HEK293 (cell line): ENCODE measurements around the gene ZBED1.
A peak's percentile ranks its signal among the peaks of the same experiment; 100 is the strongest.
"Not testable (repeated sequence)": the region's sequence is repeated elsewhere in the genome, so short reads cannot be mapped to it uniquely, and the experiment has no call there.

ENCODE experiments used
- CTCF ChIA-PET: fragments of 350-600 bp; formaldehyde crosslinking; extraction: SDS; loops from one replicate; lab custom pipeline; 2021; ENCODE audit warnings: antibody characterized with exemption; lab: Yijun Ruan, JAX
- POLR2A ChIA-PET: fragments of 300-600 bp; formaldehyde crosslinking; extraction: SDS; loops from one replicate; lab custom pipeline; 2020; ENCODE audit warnings: antibody characterized with exemption, inconsistent platforms; lab: Yijun Ruan, JAX
- H3K27ac ChIP-seq: fragments of 200-500 bp; sonication (Bioruptor generic); 2 replicates; pipeline ENCODE4 v1.5.1; 2014; ENCODE audit warnings: low read depth, low read length, control low read depth, inconsistent platforms; ENCODE audit errors: extremely low read depth
- H3K36me3 ChIP-seq, 2 experiments: fragments of 200-500 bp in 1 of 2; sonication (Bioruptor generic) in 1 of 2; 1 replicate in 1 of 2; 2 replicates in 1 of 2; pipeline ENCODE4 v1.5.1; 2014 to 2017; ENCODE audit warnings: inconsistent platforms in 2 of 2, low read length in 2 of 2; ENCODE audit not compliant: control insufficient read depth in 2 of 2, insufficient read depth in 1 of 2
- H3K4me1 ChIP-seq: fragments of 200-500 bp; sonication (Bioruptor generic); 2 replicates; pipeline ENCODE4 v1.5.1; 2014; ENCODE audit warnings: mild to moderate bottlenecking, low read length, inconsistent platforms; ENCODE audit not compliant: control insufficient read depth, insufficient read depth
- H3K4me3 ChIP-seq: 2 replicates; pipeline ENCODE4 v1.5.1; 2011; ENCODE audit warnings: low read depth, mild to moderate bottlenecking, control low read depth, low read length, moderate library complexity
- H3K9me3 ChIP-seq: fragments of 200-500 bp; sonication (Bioruptor generic); 2 replicates; pipeline ENCODE4 v1.5.1; 2014; ENCODE audit warnings: low read depth, low read length, inconsistent platforms; ENCODE audit not compliant: control insufficient read depth, insufficient read depth
- EGR2 ChIP-seq: fragments of 450-650 bp; formaldehyde crosslinking; IDR thresholded peaks from 2 replicates; pipeline ENCODE4 v1.5.1; 2016; ENCODE audit warnings: low read depth, missing biosample characterization, missing genetic modification characterization
- KLF7 ChIP-seq: fragments of 450-650 bp; formaldehyde crosslinking; IDR thresholded peaks from 2 replicates; pipeline ENCODE4 v1.5.1; 2016; ENCODE audit warnings: missing biosample characterization, missing genetic modification characterization, borderline replicate concordance
- ZFHX2 ChIP-seq: fragments of 450-650 bp; formaldehyde crosslinking; conservative IDR thresholded peaks from 2 replicates; pipeline ENCODE4 v1.5.1; 2016; ENCODE audit warnings: missing biosample characterization, missing genetic modification characterization
- ZNF146 ChIP-seq: fragments of 450-650 bp; formaldehyde crosslinking; IDR thresholded peaks from 2 replicates; pipeline ENCODE4 v1.5.1; 2016; ENCODE audit warnings: missing biosample characterization, missing genetic modification characterization
- ZNF580 ChIP-seq: fragments of 450-650 bp; formaldehyde crosslinking; IDR thresholded peaks from 2 replicates; pipeline ENCODE4 v1.5.1; 2016; ENCODE audit warnings: missing biosample characterization, missing genetic modification characterization
- ZSCAN23 ChIP-seq: fragments of 450-650 bp; formaldehyde crosslinking; IDR thresholded peaks from 2 replicates; pipeline ENCODE4 v1.5.1; 2016; ENCODE audit warnings: missing biosample characterization, missing genetic modification characterization
- TF ChIP-seq, protein P1 (sequence below): fragments of 450-650 bp; formaldehyde crosslinking; IDR thresholded peaks from 2 replicates; pipeline ENCODE4 v1.5.1; 2016; ENCODE audit warnings: missing biosample characterization, missing genetic modification characterization
- TF ChIP-seq, protein P2 (sequence below): fragments of 450-650 bp; IDR thresholded peaks from 2 replicates; pipeline ENCODE4 v1.5.1; 2018; ENCODE audit warnings: missing biosample characterization, missing genetic modification characterization

Gene ZBED1

DNA sequence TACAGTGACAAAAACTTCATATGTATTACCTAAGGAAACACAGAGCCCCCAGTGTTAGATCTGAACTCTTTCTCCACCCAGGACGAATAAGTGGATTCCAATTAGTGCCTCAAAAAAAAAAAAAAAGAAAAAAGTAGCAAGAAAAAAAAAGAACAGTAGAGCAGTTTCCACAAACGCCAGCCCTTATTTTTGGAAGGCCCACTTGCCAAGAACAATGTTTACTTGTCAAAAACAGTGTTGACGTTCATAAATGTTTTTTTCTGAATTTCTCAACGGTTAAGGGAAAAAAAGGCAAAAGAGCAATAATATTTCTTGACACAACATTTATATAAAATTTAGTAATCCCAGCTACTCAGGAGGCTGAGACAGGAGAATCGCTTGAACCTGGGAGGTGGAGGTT, 38.7 kb downstream of the ZBED1 start (continued):
- TF ChIP-seq KLF7 (tag by site-specific recombination) = no peak

GRCh38 chrX:2461711-2462016, 39.1 kb downstream of the ZBED1 start:
- H3K4me3 ChIP-seq = no peak overlapping the region
- TF ChIP-seq ZFHX2 (peak; percentile 74), ZSCAN23 (tag by site-specific recombination) (no peak), EGR2 (tag by site-specific recombination) (peak; percentile 59)
- TF ChIP-seq, all 188 proteins: peak for 2
- Histone ChIP-seq H3K36me3 (no peaks in the 10 kb centered on the region; a peak in 1 of 3 replicates), H3K4me1 (no peaks in the 10 kb centered on the region), H3K27ac (no peak overlapping the region), H3K9me3 (no peaks in the 10 kb centered on the region)
- CTCF ChIA-PET = no interaction called here
- POLR2A ChIA-PET = no interaction called here

- H3K36me3 ChIP-seq, H3K4me3 ChIP-seq, H3K9me3 ChIP-seq, POLR2A ChIA-PET, H3K27ac ChIP-seq, CTCF ChIA-PET, H3K4me1 ChIP-seq: not testable (repeated sequence)
These were observed 39.7 kb downstream of the ZBED1 start for GRCh38 chrX:2460821-2461710.

DNA sequence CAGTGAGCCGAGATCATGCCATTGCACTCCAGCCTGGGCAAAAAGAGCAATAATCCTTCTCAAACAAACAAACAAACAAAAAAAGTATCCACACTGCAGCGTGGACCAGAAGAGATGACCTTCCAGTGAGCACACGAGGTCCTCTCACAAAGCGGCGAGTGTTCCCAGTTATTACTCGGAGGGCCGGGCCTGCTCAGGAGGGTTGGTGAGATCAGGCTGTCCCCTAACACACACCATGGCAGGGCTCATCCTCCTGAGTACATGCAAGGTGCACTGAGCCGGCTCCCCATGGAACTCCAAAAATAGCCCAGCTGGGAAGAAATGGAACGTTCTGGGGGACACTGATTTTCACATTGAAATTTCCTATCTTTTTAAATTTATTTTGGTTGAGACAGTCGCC, 40.7 kb downstream of the ZBED1 start:
- H3K9me3 ChIP-seq, CTCF ChIA-PET, POLR2A ChIA-PET, H3K4me3 ChIP-seq, H3K36me3 ChIP-seq, H3K27ac ChIP-seq, H3K4me1 ChIP-seq: not testable (repeated sequence)

GRCh38 chrX:2458309-2458708, 42.5 kb downstream of the ZBED1 start:
- Histone ChIP-seq H3K27ac (no peak overlapping the region), H3K4me1 (no peaks in the 10 kb centered on the region), H3K9me3 (no peaks in the 10 kb centered on the region), H3K4me3 (no peak overlapping the region), H3K36me3 (no peaks in the 10 kb centered on the region; a peak in 1 of 3 replicates)
- CTCF ChIA-PET = no interaction called here
- POLR2A ChIA-PET = no interaction called here
- TF ChIP-seq ZNF146 = peak; percentile 98
- TF ChIP-seq, protein P1, sequence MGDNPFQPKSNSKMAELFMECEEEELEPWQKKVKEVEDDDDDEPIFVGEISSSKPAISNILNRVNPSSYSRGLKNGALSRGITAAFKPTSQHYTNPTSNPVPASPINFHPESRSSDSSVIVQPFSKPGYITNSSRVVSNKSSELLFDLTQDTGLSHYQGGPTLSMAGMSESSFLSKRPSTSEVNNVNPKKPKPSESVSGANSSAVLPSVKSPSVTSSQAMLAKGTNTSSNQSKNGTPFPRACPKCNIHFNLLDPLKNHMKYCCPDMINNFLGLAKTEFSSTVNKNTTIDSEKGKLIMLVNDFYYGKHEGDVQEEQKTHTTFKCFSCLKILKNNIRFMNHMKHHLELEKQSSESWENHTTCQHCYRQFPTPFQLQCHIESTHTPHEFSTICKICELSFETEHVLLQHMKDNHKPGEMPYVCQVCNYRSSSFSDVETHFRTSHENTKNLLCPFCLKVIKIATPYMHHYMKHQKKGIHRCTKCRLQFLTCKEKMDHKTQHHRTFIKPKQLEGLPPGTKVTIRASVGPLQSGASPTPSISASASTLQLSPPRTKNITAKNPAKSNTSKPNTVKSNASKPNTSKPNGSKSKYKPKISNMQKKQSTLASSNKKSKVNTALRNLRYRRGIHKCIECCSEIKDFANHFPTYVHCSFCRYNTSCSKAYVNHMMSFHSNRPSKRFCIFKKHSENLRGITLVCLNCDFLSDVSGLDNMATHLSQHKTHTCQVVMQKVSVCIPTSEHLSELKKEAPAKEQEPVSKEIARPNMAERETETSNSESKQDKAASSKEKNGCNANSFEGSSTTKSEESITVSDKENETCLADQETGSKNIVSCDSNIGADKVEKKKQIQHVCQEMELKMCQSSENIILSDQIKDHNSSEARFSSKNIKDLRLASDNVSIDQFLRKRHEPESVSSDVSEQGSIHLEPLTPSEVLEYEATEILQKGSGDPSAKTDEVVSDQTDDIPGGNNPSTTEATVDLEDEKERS (tag by site-specific recombination) = 0 out of 2 replicates have a peak, but pooled peaks have one; percentile 14
- peak; percentile 53; the same call in 1 of the 2 replicates for TF ChIP-seq ZNF580 (tag by site-specific recombination)
- TF ChIP-seq, protein P2, sequence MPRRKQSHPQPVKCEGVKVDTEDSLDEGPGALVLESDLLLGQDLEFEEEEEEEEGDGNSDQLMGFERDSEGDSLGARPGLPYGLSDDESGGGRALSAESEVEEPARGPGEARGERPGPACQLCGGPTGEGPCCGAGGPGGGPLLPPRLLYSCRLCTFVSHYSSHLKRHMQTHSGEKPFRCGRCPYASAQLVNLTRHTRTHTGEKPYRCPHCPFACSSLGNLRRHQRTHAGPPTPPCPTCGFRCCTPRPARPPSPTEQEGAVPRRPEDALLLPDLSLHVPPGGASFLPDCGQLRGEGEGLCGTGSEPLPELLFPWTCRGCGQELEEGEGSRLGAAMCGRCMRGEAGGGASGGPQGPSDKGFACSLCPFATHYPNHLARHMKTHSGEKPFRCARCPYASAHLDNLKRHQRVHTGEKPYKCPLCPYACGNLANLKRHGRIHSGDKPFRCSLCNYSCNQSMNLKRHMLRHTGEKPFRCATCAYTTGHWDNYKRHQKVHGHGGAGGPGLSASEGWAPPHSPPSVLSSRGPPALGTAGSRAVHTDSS (tag by site-specific recombination) = no peak
